ENCODE results near the gene BACH1. TPM values are rescaled to one million over a fixed set of nuclear protein-coding genes. Genes with fewer than 3 reads are reported as not detected.

The BACH1 gene
- total and polyA plus RNA-seq, 2 donors (not counting 3 experiments of a cell fraction or from before 2014, with no cell fraction given): 7.2 to 28.8 TPM

- H4K20me1 ChIP-seq (replicated peaks; ENCODE audit: control insufficient read depth, extremely low read depth, insufficient read depth, low read length): no peaks in the 10 kb centered on the region
- no peaks in the 10 kb centered on the region for H3K9me3 ChIP-seq (replicated peaks; ENCODE audit: control insufficient read depth, insufficient read depth, low read length)
- DNase-seq (ENCODE audit: low read depth, low spot score) (no peak), FAIRE-seq (no peak)
- dilution Hi-C loops (cut with MboI; ENCODE audit: extremely low pct_ligation_motif_present, low sequenced_read_pairs) (no loop called here), intact Hi-C loops (cut with micrococcal nuclease) (no loop called here)
- no peak overlapping the region for H3K4me2 ChIP-seq (ENCODE audit: insufficient read depth, low read length)
- H3K4me1 ChIP-seq (ENCODE audit: control insufficient read depth, extremely low read depth, insufficient read depth, low read length): no peaks in the 10 kb centered on the region
- no peak for TF ChIP-seq POLR2AphosphoS5 (IDR thresholded peaks at IDR 0.05; ENCODE audit: insufficient read depth, low read depth, low read length)
- no peak for TF ChIP-seq GATA2 (IDR thresholded peaks at IDR 0.05; ENCODE audit: insufficient read depth, insufficient read length, low read depth, low read length)
- TF ChIP-seq MYC (IDR thresholded peaks at IDR 0.05; ENCODE audit: low read depth, low read length): no peak
- no peak for TF ChIP-seq EZH2 (IDR thresholded peaks at IDR 0.05; ENCODE audit: borderline replicate concordance, low read depth, low read length, severe bottlenecking)
- TF ChIP-seq MAX (IDR thresholded peaks at IDR 0.05; ENCODE audit: insufficient read depth, insufficient read length): no peak
- no peak for TF ChIP-seq POLR2A (IDR thresholded peaks at IDR 0.05; ENCODE audit: low read depth, low read length)
- no peaks in the 10 kb centered on the region for H3K9me1 ChIP-seq (replicated peaks; ENCODE audit: control insufficient read depth, extremely low read depth, insufficient read depth, low read length)
- no peak overlapping the region for H3K27ac ChIP-seq (ENCODE audit: insufficient read depth, low read depth, low read length)
- no peaks in the 10 kb centered on the region for H3K79me2 ChIP-seq (ENCODE audit: control insufficient read depth, insufficient read depth, low read length)
- POLR2A ChIA-PET: interaction anchor here (0.9 kb wide), 1 partner anchor 185 kb away, joined by 4 read pairs; no protein-coding TSS in a partner anchor
- no peaks in the 10 kb centered on the region for H3K27me3 ChIP-seq (ENCODE audit: control insufficient read depth in 2 of 2, insufficient read depth in 2 of 2, low read length in 2 of 2)
- H3K4me3 ChIP-seq (replicated peaks in 1 of 3; ENCODE audit: insufficient read depth in 1 of 3, low read depth in 1 of 3, low read length in 3 of 3): no peak overlapping the region
- no peak overlapping the region for H3K9ac ChIP-seq (replicated peaks; ENCODE audit: extremely low read depth, insufficient read depth, low read length)
- H2AFZ ChIP-seq (ENCODE audit: low read depth, low read length): no peak overlapping the region
- no TSS peak for BruUV-seq (replicated peaks)
- CTCF ChIA-PET: interaction anchor here (1.1 to 11.3 kb wide), 3 partner anchors 8 to 261 kb away, joined by 3 to 180 read pairs (median 91); no protein-coding TSS in a partner anchor
- H3K36me3 ChIP-seq (ENCODE audit: control insufficient read depth in 2 of 2, extremely low read depth in 1 of 2, insufficient read depth in 2 of 2, low read length in 2 of 2): peaks cover 0 to 2% of the 10 kb centered on the region in 2 experiments
Measured at GRCh38 chr21:29350246-29350779, 51.6 kb downstream of the BACH1 start.

DNA sequence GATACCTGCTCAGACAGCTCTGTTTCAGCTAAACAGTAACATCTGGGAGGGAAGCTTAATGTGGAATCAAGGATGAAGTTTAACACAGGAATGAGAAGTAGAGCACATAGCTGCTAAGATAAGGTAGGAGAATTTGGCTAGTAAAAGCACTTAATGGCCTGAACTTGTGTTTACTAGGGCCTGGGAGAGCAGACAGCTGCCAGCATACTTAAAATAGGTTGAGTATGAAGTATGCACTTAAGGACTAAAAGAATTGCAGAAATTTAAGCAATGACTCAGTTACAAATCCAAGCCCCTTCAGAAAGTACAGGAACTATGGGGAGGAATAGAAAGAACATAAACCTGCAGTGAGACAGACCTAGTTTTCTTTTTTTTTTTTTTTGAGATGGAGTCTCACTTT, 53.0 kb downstream of the BACH1 start:
- dilution Hi-C loops (cut with MboI; ENCODE audit: extremely low pct_ligation_motif_present, low sequenced_read_pairs) (no loop called here), intact Hi-C loops (cut with micrococcal nuclease) (no loop called here)
- H3K9me1 ChIP-seq (replicated peaks; ENCODE audit: control insufficient read depth, extremely low read depth, insufficient read depth, low read length): no peaks in the 10 kb centered on the region
- no peaks in the 10 kb centered on the region for H3K27me3 ChIP-seq (ENCODE audit: control insufficient read depth in 2 of 2, insufficient read depth in 2 of 2, low read length in 2 of 2)
- H3K4me2 ChIP-seq (ENCODE audit: insufficient read depth, low read length): no peak overlapping the region
- no peak for FAIRE-seq
- CTCF ChIA-PET: interaction anchor here (0.6 to 11.3 kb wide), 7 partner anchors 9 to 262 kb away, joined by 3 to 180 read pairs (median 3); no protein-coding TSS in a partner anchor
- TF ChIP-seq FOS (IDR thresholded peaks at IDR 0.05; ENCODE audit: borderline replicate concordance, insufficient read depth, low read length) (no peak), JUN (IDR thresholded peaks at IDR 0.05; ENCODE audit: borderline replicate concordance, insufficient read depth, insufficient read length, low read depth) (no peak), MAX (IDR thresholded peaks at IDR 0.05; ENCODE audit: insufficient read depth, insufficient read length) (no peak), GATA2 (IDR thresholded peaks at IDR 0.05; ENCODE audit: insufficient read depth, insufficient read length, low read depth, low read length) (no peak), EZH2 (IDR thresholded peaks at IDR 0.05; ENCODE audit: borderline replicate concordance, low read depth, low read length, severe bottlenecking) (no peak), MYC (IDR thresholded peaks at IDR 0.05; ENCODE audit: low read depth, low read length) (no peak), POLR2A (IDR thresholded peaks at IDR 0.05; ENCODE audit: low read depth, low read length) (no peak), POLR2AphosphoS5 (IDR thresholded peaks at IDR 0.05; ENCODE audit: insufficient read depth, low read depth, low read length) (no peak)
- TF ChIP-seq, protein P1, sequence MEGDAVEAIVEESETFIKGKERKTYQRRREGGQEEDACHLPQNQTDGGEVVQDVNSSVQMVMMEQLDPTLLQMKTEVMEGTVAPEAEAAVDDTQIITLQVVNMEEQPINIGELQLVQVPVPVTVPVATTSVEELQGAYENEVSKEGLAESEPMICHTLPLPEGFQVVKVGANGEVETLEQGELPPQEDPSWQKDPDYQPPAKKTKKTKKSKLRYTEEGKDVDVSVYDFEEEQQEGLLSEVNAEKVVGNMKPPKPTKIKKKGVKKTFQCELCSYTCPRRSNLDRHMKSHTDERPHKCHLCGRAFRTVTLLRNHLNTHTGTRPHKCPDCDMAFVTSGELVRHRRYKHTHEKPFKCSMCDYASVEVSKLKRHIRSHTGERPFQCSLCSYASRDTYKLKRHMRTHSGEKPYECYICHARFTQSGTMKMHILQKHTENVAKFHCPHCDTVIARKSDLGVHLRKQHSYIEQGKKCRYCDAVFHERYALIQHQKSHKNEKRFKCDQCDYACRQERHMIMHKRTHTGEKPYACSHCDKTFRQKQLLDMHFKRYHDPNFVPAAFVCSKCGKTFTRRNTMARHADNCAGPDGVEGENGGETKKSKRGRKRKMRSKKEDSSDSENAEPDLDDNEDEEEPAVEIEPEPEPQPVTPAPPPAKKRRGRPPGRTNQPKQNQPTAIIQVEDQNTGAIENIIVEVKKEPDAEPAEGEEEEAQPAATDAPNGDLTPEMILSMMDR (IDR thresholded peaks at IDR 0.05; ENCODE audit: extremely low read depth in 1 of 2, insufficient read depth in 1 of 2, low read depth in 1 of 2, low read length in 2 of 2): no peak
- H3K79me2 ChIP-seq (ENCODE audit: control insufficient read depth, insufficient read depth, low read length): no peaks in the 10 kb centered on the region
- no peak overlapping the region for H2AFZ ChIP-seq (ENCODE audit: low read depth, low read length)
- no peak for DNase-seq (ENCODE audit: low read depth, low spot score)
- H3K27ac ChIP-seq (ENCODE audit: insufficient read depth, low read depth, low read length): no peak overlapping the region
- no TSS peak for BruUV-seq (replicated peaks)
- peaks cover 0 to 2% of the 10 kb centered on the region in 2 experiments for H3K36me3 ChIP-seq (ENCODE audit: control insufficient read depth in 2 of 2, extremely low read depth in 1 of 2, insufficient read depth in 2 of 2, low read length in 2 of 2)
- no peaks in the 10 kb centered on the region for H3K4me1 ChIP-seq (ENCODE audit: control insufficient read depth, extremely low read depth, insufficient read depth, low read length)
- no peaks in the 10 kb centered on the region for H3K9me3 ChIP-seq (replicated peaks; ENCODE audit: control insufficient read depth, insufficient read depth, low read length)
- H3K4me3 ChIP-seq (replicated peaks in 1 of 3; ENCODE audit: insufficient read depth in 1 of 3, low read depth in 1 of 3, low read length in 3 of 3): no peak overlapping the region
- POLR2A ChIA-PET: no interaction called here
- H4K20me1 ChIP-seq (replicated peaks; ENCODE audit: control insufficient read depth, extremely low read depth, insufficient read depth, low read length): no peaks in the 10 kb centered on the region
- H3K9ac ChIP-seq (replicated peaks; ENCODE audit: extremely low read depth, insufficient read depth, low read length): no peak overlapping the region

Data from endothelial cell of umbilical vein (primary cell).